Suprapubic skin (tissue), 4 donors: ENCODE data around the gene ATAD5. TPM values are rescaled to one million over a fixed set of nuclear protein-coding genes. Genes with fewer than 3 reads are reported as not detected.
"Not testable (repeated sequence)": the region's sequence is repeated elsewhere in the genome, so short reads cannot be mapped to it uniquely, and the experiment has no call there.

ENCODE experiments used
- DNase-seq, 2 donors: peaks; one replicate each; pipeline ENCODE4 v3.0.0-alpha.2; 2019; ENCODE audit warnings: low spot score in 2 of 2
- H3K27ac ChIP-seq: fragments of 200-600 bp; sonication (generic); one replicate; pipeline ENCODE4 v1.5.1; 2019
- H3K27me3 ChIP-seq: fragments of 200-600 bp; sonication (generic); one replicate; pipeline ENCODE4 v1.5.1; 2019
- H3K36me3 ChIP-seq: fragments of 200-600 bp; sonication (generic); one replicate; pipeline ENCODE4 v1.5.1; 2019
- H3K4me1 ChIP-seq: fragments of 200-600 bp; sonication (generic); one replicate; pipeline ENCODE4 v1.5.1; 2019
- H3K4me3 ChIP-seq: fragments of 200-600 bp; sonication (generic); one replicate; pipeline ENCODE4 v1.5.1; 2019; ENCODE audit warnings: mild to moderate bottlenecking
- H3K9me3 ChIP-seq: fragments of 200-600 bp; sonication (generic); one replicate; pipeline ENCODE4 v1.5.1; 2019
- EP300 ChIP-seq: sonication (generic); formaldehyde crosslinking; IDR thresholded peaks from one replicate; pipeline ENCODE4 v1.6.1; 2017; ENCODE audit warnings: antibody characterized with exemption
- POLR2A ChIP-seq, 2 donors: fragments of 450-650 bp; IDR thresholded peaks; one replicate each; pipeline ENCODE4 v1.6.1; 2017; ENCODE audit warnings: antibody characterized with exemption in 2 of 2, mild to moderate bottlenecking in 2 of 2, moderate library complexity in 2 of 2
- POLR2AphosphoS5 ChIP-seq, 3 donors: sonication (generic); formaldehyde crosslinking; IDR thresholded peaks; one replicate each; pipeline ENCODE4 v1.6.1; 2017; ENCODE audit warnings: antibody characterized with exemption in 3 of 3
- WGBS: methylation state at CpG from one replicate; pipeline ENCODE4 v1.1.5; 2018; 5-methylcytosine and 5-hydroxymethylcytosine counted together
- total RNA-seq, 4 donors: library from RNA; depleted of rRNA; stranded (reverse); fragments of >200 nt; gene quantifications; one replicate each; pipeline ENCODE4 v1.1.0, GENCODE V29; 2016
- TF ChIP-seq, protein P1 (sequence below), 2 donors: fragments of 200-600 bp in 1 of 2; fragments of 450-650 bp in 1 of 2; sonication (generic) in 1 of 2; IDR thresholded peaks; one replicate each; pipeline ENCODE4 v1.5.1; 2016 to 2019; ENCODE audit warnings: antibody characterized with exemption in 2 of 2, mild to moderate bottlenecking in 1 of 2, moderate library complexity in 1 of 2

ATAD5 gene
- total RNA-seq, 4 donors from 2014 or later: 1.3 to 4.0 (median 2.3) TPM

DNA sequence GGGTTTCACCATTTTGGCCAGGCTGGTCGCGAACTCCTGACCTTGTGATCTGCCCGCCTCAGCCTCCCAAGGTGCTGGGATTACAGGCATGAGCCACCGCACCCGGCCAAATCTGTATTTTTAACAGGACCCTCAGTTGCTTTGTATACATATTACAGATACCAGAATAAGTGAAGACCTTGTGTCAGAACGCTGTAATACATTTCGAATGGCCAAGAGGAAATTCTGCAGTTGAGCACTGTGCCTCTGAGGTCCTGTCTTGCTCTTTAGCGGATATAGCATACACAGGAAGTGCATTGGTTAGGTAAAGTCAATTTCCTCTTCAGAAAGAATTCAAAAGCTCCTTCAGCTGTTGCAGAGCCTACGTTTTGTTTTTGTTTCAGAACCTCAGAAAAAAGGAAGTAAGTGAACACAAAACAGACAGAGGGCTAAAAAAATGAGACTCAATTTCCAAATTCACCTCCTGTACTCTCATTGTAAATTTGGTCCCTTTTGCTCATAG lies 22.9 kb upstream of the ATAD5 start:
- 79% methylated on average over 9 of the region's 9 CpGs for WGBS
- peaks cover 8% of the 10 kb centered on the region for H3K4me1 ChIP-seq

DNA sequence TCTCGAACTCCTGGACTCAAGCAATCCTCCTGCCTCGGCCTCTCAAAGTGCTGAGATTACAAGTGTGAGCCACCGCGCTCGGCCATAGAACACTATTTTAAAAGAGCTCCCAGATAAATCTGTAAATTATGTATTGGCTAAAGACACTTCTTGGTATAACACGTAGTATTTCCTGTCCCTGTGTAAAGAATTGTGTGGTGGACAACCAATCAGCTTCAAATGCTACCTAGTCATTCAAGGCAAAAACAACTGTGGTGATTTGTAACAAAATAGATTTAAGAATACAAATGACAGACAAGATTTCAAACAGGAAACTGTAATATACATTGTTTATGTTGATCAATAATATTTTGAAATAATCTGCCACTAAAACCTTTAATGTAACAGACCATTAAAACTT lies 21.9 kb upstream of the ATAD5 start:
- DNase-seq: no peak
- TF ChIP-seq, protein P1, sequence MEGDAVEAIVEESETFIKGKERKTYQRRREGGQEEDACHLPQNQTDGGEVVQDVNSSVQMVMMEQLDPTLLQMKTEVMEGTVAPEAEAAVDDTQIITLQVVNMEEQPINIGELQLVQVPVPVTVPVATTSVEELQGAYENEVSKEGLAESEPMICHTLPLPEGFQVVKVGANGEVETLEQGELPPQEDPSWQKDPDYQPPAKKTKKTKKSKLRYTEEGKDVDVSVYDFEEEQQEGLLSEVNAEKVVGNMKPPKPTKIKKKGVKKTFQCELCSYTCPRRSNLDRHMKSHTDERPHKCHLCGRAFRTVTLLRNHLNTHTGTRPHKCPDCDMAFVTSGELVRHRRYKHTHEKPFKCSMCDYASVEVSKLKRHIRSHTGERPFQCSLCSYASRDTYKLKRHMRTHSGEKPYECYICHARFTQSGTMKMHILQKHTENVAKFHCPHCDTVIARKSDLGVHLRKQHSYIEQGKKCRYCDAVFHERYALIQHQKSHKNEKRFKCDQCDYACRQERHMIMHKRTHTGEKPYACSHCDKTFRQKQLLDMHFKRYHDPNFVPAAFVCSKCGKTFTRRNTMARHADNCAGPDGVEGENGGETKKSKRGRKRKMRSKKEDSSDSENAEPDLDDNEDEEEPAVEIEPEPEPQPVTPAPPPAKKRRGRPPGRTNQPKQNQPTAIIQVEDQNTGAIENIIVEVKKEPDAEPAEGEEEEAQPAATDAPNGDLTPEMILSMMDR (IDR thresholded peaks at IDR 0.05): no peak
- no peak for TF ChIP-seq EP300
- no peak for TF ChIP-seq POLR2AphosphoS5 (IDR thresholded peaks at IDR 0.05)
- no peak for TF ChIP-seq POLR2A (IDR thresholded peaks at IDR 0.05)
- H3K27me3 ChIP-seq: no peaks in the 10 kb centered on the region
- peaks cover 5% of the 10 kb centered on the region for H3K36me3 ChIP-seq
- H3K9me3 ChIP-seq: no peaks in the 10 kb centered on the region
- peak overlapping the region; percentile 48 for H3K27ac ChIP-seq
- no peak overlapping the region for H3K4me3 ChIP-seq
- peaks cover 8% of the 10 kb centered on the region for H3K4me1 ChIP-seq
- WGBS: 95% methylated on average over 6 of the region's 6 CpGs

More for the DNA sequence above, 22.9 kb upstream of the ATAD5 start:
- no peak for TF ChIP-seq POLR2A (IDR thresholded peaks at IDR 0.05)
- TF ChIP-seq, protein P1 (IDR thresholded peaks at IDR 0.05): no peak
- no peak for TF ChIP-seq POLR2AphosphoS5 (IDR thresholded peaks at IDR 0.05)
- DNase-seq: no peak
- Histone ChIP-seq H3K4me3 (no peak overlapping the region), H3K36me3 (peaks cover 12% of the 10 kb centered on the region), H3K27me3 (no peaks in the 10 kb centered on the region), H3K27ac (peak overlapping the region; percentile 48), H3K9me3 (no peaks in the 10 kb centered on the region)

DNA sequence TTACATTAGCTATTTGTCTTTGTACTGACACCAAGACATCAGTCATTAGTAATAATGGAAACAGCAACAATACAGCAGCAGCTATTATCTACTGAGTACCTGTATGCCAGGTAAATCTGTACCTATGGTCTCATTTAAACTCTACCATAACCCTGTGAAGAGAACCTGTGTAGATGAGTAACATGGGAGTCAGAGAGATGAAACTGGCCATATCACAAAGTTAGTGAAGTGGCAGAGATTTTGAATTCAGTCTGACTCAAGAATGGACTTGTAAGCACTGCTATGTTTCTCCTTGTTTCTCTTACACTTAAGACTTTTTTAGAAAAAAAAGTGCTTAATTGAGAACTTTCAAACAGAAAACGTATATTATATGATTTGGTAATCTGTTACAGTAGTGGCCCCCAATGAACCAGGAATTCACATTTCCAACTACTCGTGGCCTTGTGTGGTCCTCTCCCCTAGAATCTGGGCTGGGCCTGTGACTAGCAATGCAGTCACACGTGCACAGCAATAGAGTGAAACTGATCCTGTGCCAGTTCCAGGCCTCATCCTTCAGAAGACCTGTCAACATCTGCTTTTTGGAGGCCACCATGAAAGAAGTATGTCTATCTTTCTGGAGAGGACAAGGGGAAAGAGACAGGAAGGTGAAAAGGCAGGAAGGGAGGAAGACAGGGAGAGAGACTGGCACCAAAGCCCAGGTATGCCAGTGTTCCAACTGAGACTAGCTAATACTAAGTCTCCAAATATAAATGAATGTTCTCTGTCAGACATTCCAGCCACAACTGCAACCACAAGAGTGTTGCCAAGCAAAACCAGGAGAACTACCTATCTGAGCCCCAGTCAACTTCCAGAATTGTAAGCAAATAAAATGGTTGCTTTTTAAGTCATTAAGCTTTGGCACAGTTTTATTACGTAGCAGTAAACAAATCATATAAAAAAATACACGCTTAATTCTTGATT lies 19.3 kb upstream of the ATAD5 start:
- Histone ChIP-seq H3K4me1 (peaks cover 8% of the 10 kb centered on the region), H3K9me3 (no peaks in the 10 kb centered on the region), H3K27me3 (no peaks in the 10 kb centered on the region), H3K36me3 (peaks cover 5% of the 10 kb centered on the region), H3K27ac (peak overlapping the region; percentile 19), H3K4me3 (no peak overlapping the region)
- WGBS: 57% methylated on average over 5 of the region's 5 CpGs
- TF ChIP-seq, protein P1 (IDR thresholded peaks at IDR 0.05): no peak
- no peak for TF ChIP-seq POLR2A (IDR thresholded peaks at IDR 0.05)
- TF ChIP-seq POLR2AphosphoS5 (IDR thresholded peaks at IDR 0.05): no peak
- TF ChIP-seq EP300: no peak
- no peak for DNase-seq

DNA sequence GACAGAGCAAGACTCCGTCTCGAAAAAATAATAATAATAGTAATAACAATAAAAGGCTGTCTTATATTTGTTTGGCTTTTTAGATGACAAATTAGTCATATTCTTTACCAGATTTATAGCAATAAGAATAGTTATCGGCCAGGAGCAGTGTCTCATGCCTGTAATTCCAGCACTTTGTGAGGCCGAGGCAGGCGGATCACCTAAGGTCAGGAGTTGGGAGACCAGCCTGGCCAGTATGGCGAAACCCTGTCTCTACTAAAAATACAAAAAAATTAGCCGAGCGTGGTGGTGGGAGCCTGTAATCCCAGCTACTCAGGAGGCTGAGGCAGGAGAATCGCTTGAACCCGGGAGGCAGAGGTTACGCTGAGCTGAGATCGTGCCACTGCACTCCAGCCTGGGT lies 17.5 kb upstream of the ATAD5 start:
- not testable (repeated sequence) for DNase-seq, H3K27ac ChIP-seq
- WGBS: 91% methylated on average over 12 of the region's 12 CpGs

DNA sequence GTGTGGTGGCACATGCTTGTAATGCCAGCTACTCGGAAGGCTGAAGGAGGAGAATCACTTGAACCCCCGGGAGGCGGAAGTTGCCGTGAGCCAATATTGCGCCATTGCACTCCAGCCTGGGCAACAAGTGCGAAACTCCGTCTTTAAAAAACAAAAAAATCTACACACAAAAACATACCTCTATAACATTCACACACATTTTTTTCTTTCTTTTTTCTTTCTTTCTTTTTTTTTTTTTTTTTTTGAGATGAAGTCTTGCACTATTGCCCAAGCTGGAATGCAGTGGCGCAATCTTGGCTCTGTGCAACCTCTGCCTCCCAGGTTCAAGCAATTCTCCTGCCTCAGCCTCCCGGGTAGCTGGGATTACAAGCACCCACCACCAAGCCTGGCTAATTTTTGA lies 16.9 kb upstream of the ATAD5 start:
- not testable (repeated sequence) for H3K4me1 ChIP-seq, H3K27me3 ChIP-seq, H3K4me3 ChIP-seq, H3K9me3 ChIP-seq, H3K27ac ChIP-seq, H3K36me3 ChIP-seq, DNase-seq
- 88% methylated on average over 9 of the region's 9 CpGs for WGBS

More for the DNA sequence above, 17.5 kb upstream of the ATAD5 start:
- not testable (repeated sequence) for H3K36me3 ChIP-seq, H3K27me3 ChIP-seq, H3K4me3 ChIP-seq, H3K4me1 ChIP-seq, H3K9me3 ChIP-seq

DNA sequence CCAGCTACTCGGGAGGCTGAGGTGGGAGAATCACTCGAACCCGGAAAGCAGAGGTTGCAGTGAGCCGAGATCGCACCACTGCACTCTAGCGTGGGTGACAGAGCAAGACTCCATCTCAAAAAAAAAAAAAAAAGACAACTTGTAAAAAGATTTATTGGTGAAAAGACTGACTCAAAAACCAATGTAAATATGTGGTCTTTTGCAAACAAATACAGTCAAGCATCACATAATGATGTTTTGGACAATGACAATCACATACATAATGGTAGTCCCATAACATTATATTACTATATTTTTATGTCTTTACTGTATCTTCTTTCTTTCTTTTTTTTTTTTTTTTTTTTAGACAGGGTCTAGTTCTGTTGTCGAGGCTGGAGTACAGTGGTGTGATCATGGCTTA lies 15.6 kb upstream of the ATAD5 start:
- no peak overlapping the region for H3K27ac ChIP-seq
- peaks cover 9% of the 10 kb centered on the region for H3K4me1 ChIP-seq
- no peaks in the 10 kb centered on the region for H3K27me3 ChIP-seq
- DNase-seq: no peak
- no peaks in the 10 kb centered on the region for H3K9me3 ChIP-seq
- TF ChIP-seq POLR2A (IDR thresholded peaks at IDR 0.05): no peak
- TF ChIP-seq POLR2AphosphoS5 (IDR thresholded peaks at IDR 0.05): no peak
- TF ChIP-seq EP300: no peak
- TF ChIP-seq, protein P1 (IDR thresholded peaks at IDR 0.05): no peak
- 95% methylated on average over 7 of the region's 7 CpGs for WGBS
- H3K36me3 ChIP-seq: no peaks in the 10 kb centered on the region
- no peak overlapping the region for H3K4me3 ChIP-seq
